Urothelium cell line (cell line): ENCODE results near the gene CD48.

Experiments used
- DNase-seq: peaks from one replicate; pipeline ENCODE4 v3.0.0; 2011; ENCODE audit warnings: low spot score, mixed read lengths
- FAIRE-seq: peaks from 2 replicates; lab custom pipeline; 2011; peaks lifted over from hg19 to GRCh38; lab: Jason Lieb, UNC

The CD48 gene, protein sequence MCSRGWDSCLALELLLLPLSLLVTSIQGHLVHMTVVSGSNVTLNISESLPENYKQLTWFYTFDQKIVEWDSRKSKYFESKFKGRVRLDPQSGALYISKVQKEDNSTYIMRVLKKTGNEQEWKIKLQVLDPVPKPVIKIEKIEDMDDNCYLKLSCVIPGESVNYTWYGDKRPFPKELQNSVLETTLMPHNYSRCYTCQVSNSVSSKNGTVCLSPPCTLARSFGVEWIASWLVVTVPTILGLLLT

DNA sequence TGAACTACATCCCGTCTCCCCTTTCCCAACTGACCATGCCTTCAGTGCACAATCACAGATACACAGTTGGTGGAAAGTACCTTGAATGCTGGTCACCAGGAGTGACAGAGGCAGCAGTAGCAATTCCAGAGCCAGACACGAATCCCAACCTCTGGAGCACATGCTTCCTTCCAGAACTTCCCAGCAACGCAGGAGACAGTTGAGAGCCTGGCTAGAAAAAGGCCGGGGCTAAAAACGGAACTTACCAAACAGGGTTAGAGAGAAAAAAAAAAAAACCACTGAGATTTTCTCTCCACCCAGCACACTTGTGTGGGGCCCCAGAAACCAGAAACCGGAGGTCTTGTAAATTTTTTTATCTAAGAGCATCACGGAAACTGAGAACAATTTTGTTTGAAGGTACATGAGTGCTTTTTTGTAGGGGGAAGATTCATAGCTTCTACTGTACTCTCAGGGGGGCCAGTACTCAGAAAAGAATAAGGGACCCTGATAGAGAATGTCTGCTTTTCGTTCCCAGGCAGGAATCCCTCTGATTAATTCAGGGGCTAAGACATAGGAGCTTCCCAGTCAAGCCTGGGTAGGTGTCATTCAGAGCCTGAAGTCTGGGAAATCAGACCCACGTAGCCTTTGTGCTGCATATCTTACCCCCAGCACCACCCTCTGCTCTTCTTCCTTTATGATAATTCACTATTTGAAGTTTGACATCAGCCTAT lies at the start of gene CD48:
CD48 (minus strand) TSS at position 221 of the 710 bp plus-strand sequence; CDS start at position 162, 59 bp downstream.
- DNase-seq (no peak), FAIRE-seq (no peak)

GRCh38 chr1:160761046-160761445 lies 49.4 kb upstream of the CD48 start:
- no peak for DNase-seq

DNA sequence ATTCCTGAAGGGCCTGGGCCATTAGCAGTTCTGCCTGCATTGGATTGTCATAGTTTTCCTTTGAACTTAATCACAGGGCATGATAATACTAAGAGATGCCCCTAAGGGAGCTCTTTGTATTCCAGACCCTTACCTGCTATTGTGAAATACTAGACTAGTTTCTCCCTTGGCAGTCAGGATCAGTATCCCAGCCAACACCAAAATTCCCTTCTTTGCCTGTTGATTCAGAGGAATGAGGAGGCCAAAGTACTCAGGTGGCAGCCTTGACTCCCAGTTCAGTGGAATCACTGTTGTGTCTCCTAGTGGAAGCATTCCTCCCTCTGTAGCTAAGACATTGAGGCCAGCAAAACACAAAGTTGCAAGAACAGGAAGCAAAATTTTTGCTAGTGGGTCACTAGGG lies 48.1 kb upstream of the CD48 start:
- DNase-seq: no peak
- FAIRE-seq: no peak

More at GRCh38 chr1:160761046-160761445, 49.4 kb upstream of the CD48 start:
- FAIRE-seq: no peak

GRCh38 chr1:160758521-160758920 lies 46.9 kb upstream of the CD48 start:
- FAIRE-seq (no peak), DNase-seq (no peak)

- DNase-seq: no peak
- no peak for FAIRE-seq
Observed at GRCh38 chr1:160756849-160757201, 45.2 kb upstream of the CD48 start.

DNA sequence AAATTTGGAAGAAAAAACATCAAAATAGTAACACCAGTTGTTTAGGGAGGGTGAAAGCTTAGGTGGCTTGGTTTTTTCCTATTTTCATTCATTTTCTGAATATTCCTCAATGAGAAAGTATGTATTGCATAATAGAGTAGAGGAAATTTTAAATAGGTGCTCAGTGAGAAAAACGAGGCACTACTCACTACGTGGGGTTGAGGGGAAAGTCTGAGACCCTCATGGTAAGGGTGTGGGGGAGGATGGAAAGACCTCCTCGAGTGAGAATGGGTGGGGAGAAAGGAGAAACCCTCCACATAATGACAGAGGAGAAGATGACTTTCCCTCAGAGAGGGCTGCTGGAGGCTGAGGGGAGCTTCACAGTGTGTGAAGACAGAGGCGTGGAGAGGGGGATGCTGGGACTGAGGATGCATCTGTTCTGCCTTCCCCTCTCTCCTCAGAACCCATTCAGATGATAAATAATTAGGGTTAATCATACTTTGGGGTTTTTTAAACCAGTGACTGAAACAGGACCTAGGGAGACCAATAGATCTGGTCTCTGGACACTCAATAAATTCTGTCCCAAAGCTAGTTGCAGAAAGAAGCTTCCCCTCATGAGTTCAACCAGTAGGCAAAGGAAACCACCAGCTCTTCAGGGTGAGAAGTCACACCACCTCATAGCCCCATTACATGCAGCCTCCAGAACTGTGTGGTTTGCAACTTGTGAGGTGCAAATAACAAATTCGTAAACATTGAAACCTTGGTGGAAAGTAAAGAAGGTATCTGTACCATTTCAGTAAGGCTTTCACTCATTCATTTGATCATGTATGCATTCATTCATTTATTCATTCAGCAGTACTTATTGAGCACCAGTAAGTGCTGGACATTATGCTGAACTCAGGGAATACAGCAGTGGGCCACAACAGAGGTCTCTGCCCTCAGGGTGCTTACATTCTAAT lies 44.6 kb upstream of the CD48 start:
- DNase-seq (no peak), FAIRE-seq (peak; percentile 44)

DNA sequence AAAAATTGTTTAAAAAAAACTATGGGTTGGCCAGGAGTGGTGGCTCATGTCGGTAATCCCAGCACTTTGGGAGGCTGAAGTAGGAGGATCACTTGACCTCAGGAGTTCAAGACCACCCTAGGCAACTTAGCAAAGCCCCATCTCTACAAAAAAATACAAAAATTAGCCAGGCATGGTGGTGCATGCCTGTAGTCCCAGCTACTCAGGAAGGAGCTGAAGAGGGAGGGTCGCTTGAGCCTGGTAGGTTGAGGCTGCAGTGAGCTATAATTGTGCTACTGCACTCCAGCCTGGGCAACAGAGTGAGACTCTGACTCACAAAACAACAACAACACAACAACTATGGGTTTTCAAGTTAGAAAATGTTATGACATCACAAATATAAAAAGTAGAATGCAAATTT lies 43.8 kb upstream of the CD48 start:
- DNase-seq (no peak), FAIRE-seq (no peak)

DNA sequence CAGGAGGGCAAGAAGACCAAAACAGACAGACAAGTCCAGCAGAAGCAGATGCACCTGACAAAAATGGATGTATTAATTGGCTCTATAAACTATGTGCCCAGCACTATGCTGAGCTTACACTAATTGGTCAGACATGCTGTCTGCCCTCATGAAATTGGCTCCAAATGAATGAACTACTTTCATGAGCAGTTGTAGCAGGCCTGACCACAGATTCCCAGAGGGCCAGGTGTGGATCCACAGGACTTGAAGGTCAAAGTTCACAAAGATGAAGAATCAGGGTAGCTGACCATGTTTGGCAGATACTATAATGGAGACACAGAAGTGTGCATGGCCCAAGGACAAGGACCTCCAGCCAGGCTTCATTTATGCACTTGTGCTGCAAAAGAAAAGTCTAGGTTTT lies 42.0 kb upstream of the CD48 start:
- FAIRE-seq (no peak), DNase-seq (no peak)

DNA sequence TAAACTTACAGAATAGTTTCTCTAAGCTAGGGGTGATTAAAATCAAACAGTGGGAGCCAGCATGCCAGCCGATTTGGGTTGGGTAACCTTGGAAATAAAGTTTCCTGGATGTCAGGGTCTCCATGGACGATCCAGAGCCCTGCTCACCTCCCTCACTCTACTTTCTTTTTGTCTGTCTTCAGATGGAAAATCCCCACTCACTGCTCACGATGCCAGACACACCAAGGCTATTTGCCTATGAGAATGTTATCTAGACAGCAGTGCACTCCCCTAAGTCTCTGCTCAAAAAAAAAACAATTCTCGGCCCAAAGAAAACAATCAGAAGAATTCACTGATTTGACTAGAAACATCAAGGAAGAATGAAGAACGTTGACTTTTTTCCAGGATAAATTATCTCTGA lies 41.3 kb upstream of the CD48 start:
- no peak for FAIRE-seq

GRCh38 chr1:160752406-160752805 lies 40.8 kb upstream of the CD48 start:
- DNase-seq (no peak), FAIRE-seq (no peak)

More for the DNA sequence above, 41.3 kb upstream of the CD48 start:
- DNase-seq: no peak

- DNase-seq: no peak
- no peak for FAIRE-seq
Observed at GRCh38 chr1:160750608-160751007, 39.0 kb upstream of the CD48 start.

- FAIRE-seq (no peak), DNase-seq (peak; percentile 40)
Observed at GRCh38 chr1:160748878-160749269, 37.3 kb upstream of the CD48 start.

GRCh38 chr1:160748181-160748877 lies 36.7 kb upstream of the CD48 start:
- FAIRE-seq (peak; percentile 46), DNase-seq (peak; percentile 71)

- DNase-seq: no peak
- FAIRE-seq: no peak
Observed at GRCh38 chr1:160747717-160748116, 36.1 kb upstream of the CD48 start.

GRCh38 chr1:160746836-160747500 lies 35.3 kb upstream of the CD48 start:
- no peak for FAIRE-seq
- no peak for DNase-seq

GRCh38 chr1:160745551-160745950 lies 33.9 kb upstream of the CD48 start:
- FAIRE-seq (no peak), DNase-seq (no peak)

DNA sequence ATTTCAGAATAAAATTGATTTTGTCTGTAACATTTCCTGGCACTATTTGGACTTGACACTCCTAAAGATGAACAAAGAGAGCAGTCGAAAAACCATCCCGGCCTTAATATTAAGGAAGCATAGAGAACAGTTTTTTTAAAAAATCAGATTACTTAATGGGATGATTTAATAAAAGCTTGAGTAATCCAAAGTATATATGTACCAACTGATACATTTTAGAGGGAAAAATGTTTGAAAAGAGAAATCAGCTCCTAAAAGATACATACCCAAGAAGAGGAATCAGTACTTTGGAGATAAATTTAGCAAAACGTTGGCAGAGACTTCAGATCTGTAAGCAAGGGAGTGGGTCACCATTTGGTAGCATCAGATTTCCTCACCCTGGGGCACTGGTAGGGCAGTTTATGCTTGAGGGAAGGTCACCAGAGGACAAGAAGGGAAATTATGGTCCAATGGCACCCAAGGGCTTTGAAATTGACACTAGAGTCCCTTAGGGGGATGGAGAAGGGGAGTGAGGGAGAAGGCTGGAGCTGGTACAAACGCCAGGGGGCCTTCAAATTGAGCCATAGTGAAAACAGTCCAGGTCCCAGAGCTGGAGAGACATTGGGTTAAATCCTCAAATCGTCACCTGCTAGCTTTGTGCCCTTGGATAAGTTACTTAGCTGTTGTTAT lies 33.4 kb upstream of the CD48 start:
- DNase-seq (no peak), FAIRE-seq (no peak)

DNA sequence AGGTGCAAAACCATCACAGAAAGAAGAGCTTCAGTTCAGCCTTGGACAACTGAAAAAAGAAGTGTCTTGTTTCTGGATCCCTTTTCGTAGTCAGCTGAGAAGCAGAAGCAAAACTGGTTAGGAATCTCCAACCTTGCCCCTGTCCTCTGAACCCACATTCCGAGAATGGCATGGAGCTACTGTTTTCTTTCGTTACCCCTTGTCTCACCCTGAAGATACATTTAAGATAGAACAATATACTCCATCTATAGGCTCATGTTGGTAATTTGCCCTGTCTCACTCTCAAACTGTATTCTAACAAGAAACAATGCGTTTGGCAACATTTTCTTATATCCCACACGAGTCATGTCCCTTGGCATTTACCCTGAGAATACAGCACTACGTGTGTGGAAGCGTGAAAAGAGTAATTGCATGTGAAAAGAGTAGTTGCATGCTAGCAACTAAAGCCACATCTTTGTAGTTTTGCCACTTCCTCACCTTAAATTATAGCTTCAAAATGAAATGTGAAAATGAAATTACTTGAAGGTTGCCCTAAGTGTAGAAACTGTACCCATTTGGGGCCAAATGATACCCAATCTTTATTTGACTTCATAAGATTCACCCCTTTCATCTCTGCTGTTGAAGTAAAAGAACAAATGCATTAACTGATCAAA lies 32.7 kb upstream of the CD48 start:
- FAIRE-seq (no peak), DNase-seq (no peak)

GRCh38 chr1:160743266-160743665 lies 31.6 kb upstream of the CD48 start:
- no peak for DNase-seq
- FAIRE-seq: no peak
